22Rv1 (cell line): ENCODE measurements around the gene DLEC1.
A peak's percentile ranks its signal among the peaks of the same experiment; 100 is the strongest.

Experiments used
- H3K27ac ChIP-seq: fragments of 450-650 bp; 2 replicates; pipeline ENCODE4 v1.5.1; 2017
- ZFX ChIP-seq: fragments of 450-650 bp; IDR thresholded peaks from 2 replicates; pipeline ENCODE4 v1.6.1; 2017; ENCODE audit warnings: antibody characterized with exemption, borderline replicate concordance
- TF ChIP-seq, protein P1 (sequence below): fragments of 450-650 bp; IDR thresholded peaks from 2 replicates; pipeline ENCODE4 v1.5.1; 2017; ENCODE audit warnings: mild to moderate bottlenecking

The DLEC1 gene

DNA sequence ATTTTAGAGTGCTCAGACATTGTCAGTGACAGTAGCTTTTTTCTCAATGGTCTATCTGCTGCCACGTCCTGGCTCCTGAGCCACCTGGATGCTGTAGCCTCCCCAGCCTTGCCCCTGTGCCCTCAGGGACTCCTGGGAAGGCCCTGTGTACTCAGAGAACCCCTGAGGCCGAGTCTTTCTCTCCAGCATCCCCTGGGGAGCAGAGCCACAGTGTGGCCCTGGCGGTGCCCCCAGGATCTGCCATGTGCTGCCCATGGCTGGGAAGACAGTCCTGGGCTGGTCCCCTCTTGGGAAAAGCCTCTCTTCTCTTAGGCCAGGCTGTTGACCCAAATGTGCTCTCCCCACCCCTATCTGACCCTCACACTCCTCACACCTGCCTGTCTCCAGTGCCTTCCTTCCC, 104.5 kb downstream of the DLEC1 start:
- no peak overlapping the region for H3K27ac ChIP-seq
- TF ChIP-seq, protein P1, sequence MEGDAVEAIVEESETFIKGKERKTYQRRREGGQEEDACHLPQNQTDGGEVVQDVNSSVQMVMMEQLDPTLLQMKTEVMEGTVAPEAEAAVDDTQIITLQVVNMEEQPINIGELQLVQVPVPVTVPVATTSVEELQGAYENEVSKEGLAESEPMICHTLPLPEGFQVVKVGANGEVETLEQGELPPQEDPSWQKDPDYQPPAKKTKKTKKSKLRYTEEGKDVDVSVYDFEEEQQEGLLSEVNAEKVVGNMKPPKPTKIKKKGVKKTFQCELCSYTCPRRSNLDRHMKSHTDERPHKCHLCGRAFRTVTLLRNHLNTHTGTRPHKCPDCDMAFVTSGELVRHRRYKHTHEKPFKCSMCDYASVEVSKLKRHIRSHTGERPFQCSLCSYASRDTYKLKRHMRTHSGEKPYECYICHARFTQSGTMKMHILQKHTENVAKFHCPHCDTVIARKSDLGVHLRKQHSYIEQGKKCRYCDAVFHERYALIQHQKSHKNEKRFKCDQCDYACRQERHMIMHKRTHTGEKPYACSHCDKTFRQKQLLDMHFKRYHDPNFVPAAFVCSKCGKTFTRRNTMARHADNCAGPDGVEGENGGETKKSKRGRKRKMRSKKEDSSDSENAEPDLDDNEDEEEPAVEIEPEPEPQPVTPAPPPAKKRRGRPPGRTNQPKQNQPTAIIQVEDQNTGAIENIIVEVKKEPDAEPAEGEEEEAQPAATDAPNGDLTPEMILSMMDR: no peak
- TF ChIP-seq ZFX: no peak

DNA sequence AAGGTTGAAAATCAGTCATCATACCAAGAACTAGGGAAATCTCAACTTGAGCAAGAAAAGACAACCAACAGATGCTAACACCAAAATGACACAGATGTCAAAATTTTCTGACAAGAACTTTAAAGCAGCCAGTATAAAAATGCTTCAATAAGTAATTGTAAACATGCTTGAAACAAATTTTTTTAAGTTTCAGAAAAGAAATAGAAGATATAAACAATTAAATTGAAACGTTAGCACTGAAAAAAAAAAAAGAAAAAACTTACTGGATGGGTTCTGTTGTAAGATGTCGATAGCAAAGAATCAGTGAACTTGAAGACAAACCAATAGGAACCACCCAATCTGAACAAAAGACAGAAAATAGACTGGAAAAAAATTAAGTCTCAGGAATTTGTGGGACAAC, 107.5 kb downstream of the DLEC1 start:
- no peak overlapping the region for H3K27ac ChIP-seq
- TF ChIP-seq, protein P1: no peak
- no peak for TF ChIP-seq ZFX

DNA sequence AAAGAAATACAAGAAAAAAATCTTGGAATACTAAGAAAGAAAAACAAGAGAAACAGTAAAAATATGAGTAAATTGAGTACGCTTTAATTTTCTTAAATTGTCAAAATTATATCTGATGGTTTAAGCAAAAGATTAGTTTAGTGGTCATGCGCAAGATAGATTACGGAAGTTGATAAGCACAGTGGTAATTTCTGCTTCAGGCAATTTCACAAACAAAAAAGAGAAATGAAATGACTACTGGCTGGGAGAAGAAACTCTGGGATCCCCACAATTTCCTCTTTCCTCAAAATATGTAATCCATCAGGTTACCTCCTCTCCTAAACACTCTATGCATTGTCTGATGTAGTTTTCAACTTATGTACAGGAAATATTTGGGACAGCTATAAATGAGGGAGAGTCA, 108.4 kb downstream of the DLEC1 start:
- TF ChIP-seq, protein P1: no peak
- TF ChIP-seq ZFX: no peak
- H3K27ac ChIP-seq: no peak overlapping the region

DNA sequence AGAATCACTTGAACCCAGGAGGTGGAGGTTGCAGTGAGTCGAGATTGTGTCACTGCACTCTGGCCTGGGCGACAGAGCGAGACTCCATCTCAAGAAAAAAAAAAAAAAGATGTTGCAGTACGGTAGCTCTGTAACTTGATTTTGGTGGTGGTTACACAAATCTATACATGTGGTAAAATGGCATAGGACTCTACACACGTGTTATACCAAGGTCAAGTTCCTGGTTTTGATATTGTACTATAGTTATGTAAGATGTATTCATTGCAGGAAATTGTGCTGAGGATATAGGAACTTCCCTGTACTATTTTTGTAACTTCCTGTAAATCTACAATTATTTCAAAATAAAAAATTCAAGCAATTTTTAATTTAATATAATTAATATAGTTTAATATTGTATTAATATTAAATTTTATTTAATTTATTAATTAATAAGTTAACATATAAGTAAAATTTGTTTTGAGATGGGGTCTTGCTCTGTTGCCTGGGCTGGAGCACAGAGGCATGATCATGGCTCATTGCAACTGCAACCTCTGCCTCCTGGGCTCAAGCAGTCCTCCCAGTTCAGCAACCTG, 109.4 kb downstream of the DLEC1 start:
- TF ChIP-seq, protein P1: no peak
- TF ChIP-seq ZFX: no peak
- H3K27ac ChIP-seq: no peak overlapping the region

DNA sequence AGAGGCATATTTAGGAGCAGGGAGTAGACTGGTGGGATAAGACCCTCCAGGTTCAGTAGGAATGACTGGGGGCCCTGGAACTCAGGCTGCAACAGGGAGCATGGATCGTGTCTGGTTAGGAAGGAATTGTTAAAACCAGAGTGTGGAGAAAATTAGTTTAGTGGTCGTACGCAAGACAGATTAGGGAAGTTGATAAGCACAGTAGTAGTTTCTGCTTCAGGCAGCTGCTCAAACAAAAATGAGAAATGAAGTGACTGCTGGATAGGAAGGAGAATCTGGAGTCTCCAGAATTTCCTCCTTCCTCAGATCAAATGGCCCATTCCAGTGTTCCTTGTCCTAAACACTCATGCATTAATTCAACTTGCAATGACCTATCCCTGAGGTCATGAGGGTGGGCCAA, 110.7 kb downstream of the DLEC1 start:
- TF ChIP-seq, protein P1: no peak
- TF ChIP-seq ZFX: no peak
- H3K27ac ChIP-seq: no peak overlapping the region

DNA sequence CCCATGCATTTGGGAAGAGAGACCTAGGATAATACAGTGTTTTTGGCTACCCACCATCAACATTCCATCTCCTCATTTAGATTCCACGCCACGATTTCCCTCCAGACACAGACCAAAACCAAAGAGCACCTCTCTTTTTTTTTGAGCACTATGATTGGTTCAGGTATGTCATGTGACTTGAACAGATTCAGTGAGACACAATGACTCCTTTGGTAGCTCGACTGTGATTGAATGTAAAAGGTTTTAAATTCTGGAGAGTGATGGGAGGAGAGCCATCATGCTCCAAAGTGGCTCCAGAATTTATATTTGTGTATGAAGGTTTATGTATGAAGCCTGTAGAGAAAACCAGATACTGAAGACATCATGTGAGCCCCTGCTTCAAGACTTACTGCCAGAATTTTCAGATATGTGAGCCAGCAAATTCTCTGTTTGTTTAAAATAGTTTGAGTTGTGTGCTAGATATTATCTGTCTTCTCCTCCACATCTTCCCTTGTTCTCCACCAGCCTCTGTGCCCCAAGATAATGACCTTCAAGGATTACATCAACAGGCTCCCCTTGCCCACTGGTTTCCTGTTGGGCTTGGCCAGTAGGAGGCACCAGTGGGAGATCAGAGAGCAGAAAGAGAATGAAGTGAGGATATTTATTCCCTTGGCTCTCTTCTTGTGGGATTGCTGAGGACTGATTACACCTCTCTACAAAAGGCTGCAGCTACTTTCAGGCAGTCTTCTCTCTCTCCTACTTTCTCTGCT, 111.9 kb downstream of the DLEC1 start:
- no peak overlapping the region for H3K27ac ChIP-seq
- TF ChIP-seq, protein P1: peak; percentile 29
- TF ChIP-seq ZFX: no peak

DNA sequence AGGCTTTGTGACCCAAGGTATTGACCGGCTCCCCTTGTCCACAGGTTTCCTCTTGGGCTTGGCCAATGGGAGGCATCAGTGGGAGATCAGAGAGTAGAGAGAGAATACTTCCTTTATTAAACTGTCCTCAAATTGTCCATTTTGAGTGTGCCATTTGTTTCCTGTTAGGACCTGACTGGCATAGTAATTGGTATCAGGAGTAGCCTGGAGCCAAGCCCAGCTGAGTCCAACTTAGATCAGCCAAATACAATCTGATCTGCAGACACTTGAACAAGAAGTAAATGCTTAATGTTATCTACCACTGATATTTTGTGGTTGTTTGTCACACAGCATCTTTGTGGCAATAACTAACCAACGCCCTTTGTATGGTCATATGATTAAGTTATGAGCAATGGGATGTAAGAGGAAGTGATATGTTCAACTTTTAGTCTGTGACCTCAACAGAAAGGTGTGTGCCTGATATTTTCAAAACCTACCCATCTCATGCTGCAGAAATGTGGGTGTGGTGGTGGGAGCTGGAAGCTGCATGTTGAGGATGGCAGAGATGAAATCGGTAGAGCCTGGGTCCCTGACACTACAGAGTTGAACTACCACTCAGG, 112.8 kb downstream of the DLEC1 start:
- TF ChIP-seq ZFX: no peak
- TF ChIP-seq, protein P1: no peak
- no peak overlapping the region for H3K27ac ChIP-seq
